Activated CD4-positive, alpha-beta T cell treated with anti-CD3 and anti-CD28 coated beads, Interleukin-2, amount 10 ng/mL, durations not matched to agents 24 days and 14 days (primary cell): ENCODE measurements around the gene SLC25A6. TPM values are rescaled to one million over a fixed set of nuclear protein-coding genes. Genes with fewer than 3 reads are reported as not detected.
"Not testable (repeated sequence)": the region's sequence is repeated elsewhere in the genome, so short reads cannot be mapped to it uniquely, and the experiment has no call there.

Experiments
- DNase-seq: peaks from one replicate; pipeline ENCODE4 v3.0.0; 2022
- H3K27ac Mint-ChIP-seq: one replicate; pipeline ENCODE4 v1.8.0; 2022; ENCODE audit warnings: mild to moderate bottlenecking, mixed read lengths
- H3K27me3 Mint-ChIP-seq: one replicate; pipeline ENCODE4 v1.8.0; 2022; ENCODE audit warnings: mixed read lengths
- H3K36me3 Mint-ChIP-seq: one replicate; pipeline ENCODE4 v1.8.0; 2022; ENCODE audit warnings: low read depth, mild to moderate bottlenecking, mixed read lengths
- H3K4me1 Mint-ChIP-seq: one replicate; pipeline ENCODE4 v1.8.0; 2021; ENCODE audit warnings: mixed read lengths
- H3K4me3 Mint-ChIP-seq: one replicate; pipeline ENCODE4 v1.8.0; 2022; ENCODE audit warnings: mild to moderate bottlenecking, moderate library complexity, mixed read lengths
- H3K9me3 Mint-ChIP-seq: one replicate; pipeline ENCODE4 v1.8.0; 2021; ENCODE audit warnings: mixed read lengths
- intact Hi-C: fragments of 100-400 bp; cut with micrococcal nuclease; formaldehyde crosslinking; loops from one replicate; pipeline ENCODE4 v1.15.1; 2023
- total RNA-seq: library from RNA; stranded (reverse); gene quantifications from 2 replicates; pipeline ENCODE4 v1.2.3, GENCODE V29; 2022

The SLC25A6 gene
- total RNA-seq, 1 donor from 2014 or later, result 302 TPM

DNA sequence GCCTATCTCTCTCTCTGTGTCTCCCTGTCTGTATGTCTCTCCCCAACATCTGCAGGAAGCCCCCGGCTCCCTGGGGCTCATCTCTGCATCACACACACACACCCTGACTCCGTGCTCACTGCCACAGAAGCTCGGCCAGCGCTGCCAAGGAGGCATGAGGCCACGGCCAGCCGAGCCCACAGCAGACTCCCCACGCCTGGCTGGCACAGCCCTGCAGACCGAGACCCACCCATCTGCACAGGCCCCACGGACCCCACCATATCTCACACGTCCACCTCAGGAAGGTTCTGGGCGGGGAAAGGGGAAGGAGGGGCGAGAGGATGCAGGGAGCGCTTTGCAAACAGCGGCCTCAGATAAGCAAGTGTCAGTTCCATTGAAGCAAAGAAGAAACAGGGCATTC lies 28.5 kb upstream of the SLC25A6 start:
- intact Hi-C loops, result no loop called here
- Mint-ChIP-seq H3K4me3 (no peak overlapping the region), H3K4me1 (no peaks in the 10 kb centered on the region), H3K27ac (peak overlapping the region; percentile 22), H3K9me3 (peaks cover 25% of the 10 kb centered on the region), H3K27me3 (no peaks in the 10 kb centered on the region), H3K36me3 (peaks cover 58% of the 10 kb centered on the region)
- no peak for DNase-seq

DNA sequence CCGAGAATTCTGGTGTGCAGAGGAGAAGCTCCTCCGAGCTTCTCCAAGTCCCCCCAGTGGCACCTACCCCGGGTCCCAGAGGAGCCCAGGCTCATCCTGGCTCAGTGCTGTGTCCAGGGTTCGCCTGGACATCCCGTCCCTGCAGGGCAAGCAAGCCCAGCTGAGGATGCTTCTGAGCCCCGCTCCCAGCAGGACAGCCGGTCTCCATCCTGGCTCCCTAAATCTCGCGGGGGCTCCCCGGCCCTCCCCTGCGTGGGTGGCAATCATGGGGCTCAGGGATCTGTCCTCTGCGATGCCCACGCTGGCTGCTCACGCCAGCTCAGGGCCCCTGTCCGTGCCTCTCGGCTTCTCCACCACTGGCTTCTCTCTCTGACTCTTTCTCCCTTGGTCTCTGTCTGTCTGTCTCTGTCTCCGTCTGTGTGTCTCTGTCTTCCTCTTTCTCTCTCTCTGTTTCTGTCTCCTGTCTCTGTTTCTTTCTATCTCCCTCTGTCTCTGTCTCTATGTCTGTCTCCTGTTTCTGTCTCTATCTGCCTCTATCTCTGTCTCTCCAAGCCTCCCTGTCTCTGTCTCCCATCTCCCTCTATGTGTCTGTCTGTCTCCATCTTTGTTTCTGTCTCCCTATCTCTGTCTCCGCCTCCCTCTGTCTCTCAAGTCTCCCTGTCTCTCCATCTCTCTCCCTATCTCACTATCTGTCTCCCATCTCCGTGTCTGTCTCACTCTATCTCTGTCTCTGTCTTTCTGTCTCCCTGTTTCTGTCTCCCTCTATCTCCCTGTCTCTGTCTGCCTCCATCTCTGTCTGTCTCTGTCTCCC lies 27.8 kb upstream of the SLC25A6 start:
- H3K27me3 Mint-ChIP-seq, result no peaks in the 10 kb centered on the region
- DNase-seq, result no peak
- intact Hi-C loops, result no loop called here
- H3K36me3 Mint-ChIP-seq, result peaks cover 54% of the 10 kb centered on the region
- H3K9me3 Mint-ChIP-seq, result peaks cover 19% of the 10 kb centered on the region
- H3K4me1 Mint-ChIP-seq, result no peaks in the 10 kb centered on the region
- no peak overlapping the region for H3K4me3 Mint-ChIP-seq
- peak overlapping the region; percentile 22 for H3K27ac Mint-ChIP-seq

DNA sequence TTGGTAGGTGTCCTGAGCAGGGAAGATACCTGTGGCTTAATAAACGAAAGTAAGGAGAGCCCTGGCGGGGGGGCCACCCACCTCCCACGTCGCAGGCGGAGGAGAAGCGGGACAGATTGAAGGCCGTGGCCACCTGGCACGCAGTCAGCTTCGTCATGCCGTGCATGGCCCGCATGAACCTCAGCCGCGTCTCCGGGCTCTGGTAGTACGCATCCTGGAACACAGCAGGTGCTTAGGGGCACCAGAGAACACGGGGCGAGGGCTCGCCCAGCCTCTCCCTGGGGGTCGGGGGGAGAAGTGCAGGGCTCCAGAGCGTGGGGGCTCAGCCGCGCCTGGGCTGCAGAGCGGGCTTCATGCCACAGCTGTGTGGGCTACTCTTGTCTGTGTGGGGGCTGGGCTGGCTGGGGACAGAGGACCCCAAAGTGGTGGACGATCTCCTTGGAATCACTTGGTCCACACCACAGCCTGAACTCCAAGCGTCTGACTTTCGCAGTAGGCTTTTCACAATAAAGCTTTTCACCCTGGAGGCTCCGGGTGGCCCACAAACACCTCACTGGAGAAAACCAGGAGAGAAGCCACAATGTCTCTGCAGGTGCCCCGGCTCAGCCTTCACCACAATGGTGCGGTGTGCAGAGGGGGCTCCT lies 27.1 kb upstream of the SLC25A6 start:
- Mint-ChIP-seq H3K4me1 (no peaks in the 10 kb centered on the region), H3K4me3 (no peak overlapping the region), H3K27ac (no peak overlapping the region), H3K27me3 (no peaks in the 10 kb centered on the region), H3K9me3 (peaks cover 12% of the 10 kb centered on the region), H3K36me3 (peaks cover 51% of the 10 kb centered on the region)
- no peak for DNase-seq
- intact Hi-C loops, result no loop called here

DNA sequence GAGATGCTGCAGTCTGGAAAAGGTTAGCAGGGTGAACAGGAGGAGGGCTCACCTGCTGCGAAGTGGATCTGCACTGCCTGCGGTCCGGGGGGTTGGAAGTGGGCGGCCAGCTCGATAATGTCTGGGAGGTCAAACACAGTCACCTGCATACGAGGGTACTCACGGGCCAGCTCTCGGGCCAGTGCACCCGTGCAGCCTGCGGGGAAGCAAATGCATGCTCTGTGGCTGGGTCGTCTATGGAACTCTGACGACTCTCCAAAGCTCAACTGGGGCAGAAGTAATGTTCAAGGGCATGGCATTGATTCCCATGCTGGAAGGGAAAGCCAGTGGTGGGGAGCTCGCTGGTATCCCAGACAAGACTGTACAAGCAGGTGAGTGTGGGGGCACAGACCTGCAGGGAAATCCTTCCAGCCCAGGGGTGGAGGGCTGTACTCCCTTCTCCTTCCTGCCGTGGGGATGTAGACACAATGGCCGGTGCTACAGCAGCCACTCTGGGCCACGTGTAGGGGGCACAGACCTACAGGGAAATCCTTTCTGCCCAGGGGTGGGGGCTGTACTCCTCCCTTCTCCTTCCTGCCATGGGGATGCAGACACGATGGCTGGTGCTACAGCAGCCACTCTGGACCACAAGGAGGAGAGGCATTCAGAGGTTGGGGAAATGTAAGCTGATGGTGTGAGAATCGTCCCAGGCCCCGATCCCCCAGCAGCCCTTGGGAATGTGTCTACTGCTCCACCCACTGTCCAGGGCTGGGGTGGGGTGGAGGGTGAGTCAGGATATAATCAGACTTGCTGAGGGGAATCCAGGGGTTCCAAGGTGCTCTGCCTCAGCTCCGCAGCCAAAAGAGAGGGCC lies 26.2 kb upstream of the SLC25A6 start:
- intact Hi-C loops, result no loop called here
- H3K9me3 Mint-ChIP-seq, result peaks cover 4% of the 10 kb centered on the region
- no peaks in the 10 kb centered on the region for H3K4me1 Mint-ChIP-seq
- DNase-seq, result no peak
- peaks cover 50% of the 10 kb centered on the region for H3K36me3 Mint-ChIP-seq
- no peak overlapping the region for H3K4me3 Mint-ChIP-seq
- no peaks in the 10 kb centered on the region for H3K27me3 Mint-ChIP-seq
- H3K27ac Mint-ChIP-seq, result no peak overlapping the region

DNA sequence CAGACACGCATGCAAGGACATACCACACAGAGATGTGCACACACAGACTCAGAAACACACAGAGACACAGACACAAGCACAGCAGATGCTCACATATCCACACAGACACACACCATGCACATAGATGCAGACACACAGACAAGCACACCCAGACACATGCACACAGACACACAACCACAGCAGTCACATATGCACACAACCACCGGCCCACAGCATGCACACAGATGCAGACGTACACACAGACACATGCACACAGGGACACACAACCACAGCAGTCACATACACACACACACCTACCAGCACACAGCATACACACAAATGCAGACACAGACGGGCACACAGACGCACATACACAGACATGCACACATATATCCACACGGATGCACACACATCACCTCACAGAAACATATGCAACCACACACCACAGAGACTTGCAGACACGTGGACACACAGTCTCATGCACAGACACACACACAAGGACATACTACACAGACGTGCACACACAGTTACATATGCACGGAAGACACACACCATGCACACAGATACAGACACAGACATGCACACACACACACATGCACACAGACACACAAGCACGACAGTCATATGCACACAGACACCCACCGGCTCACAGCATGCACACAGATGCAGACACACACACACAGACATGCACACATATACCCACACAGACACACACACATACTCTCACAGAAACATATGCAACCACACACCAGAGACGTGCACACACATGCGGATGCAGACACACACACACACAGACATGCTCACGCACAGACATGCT lies 25.2 kb upstream of the SLC25A6 start:
- intact Hi-C loops, result no loop called here
- H3K4me3 Mint-ChIP-seq, result no peak overlapping the region
- peaks cover 49% of the 10 kb centered on the region for H3K36me3 Mint-ChIP-seq
- H3K27me3 Mint-ChIP-seq, result no peaks in the 10 kb centered on the region
- no peaks in the 10 kb centered on the region for H3K4me1 Mint-ChIP-seq
- DNase-seq, result no peak
- H3K27ac Mint-ChIP-seq, result no peak overlapping the region
- peaks cover 4% of the 10 kb centered on the region for H3K9me3 Mint-ChIP-seq

DNA sequence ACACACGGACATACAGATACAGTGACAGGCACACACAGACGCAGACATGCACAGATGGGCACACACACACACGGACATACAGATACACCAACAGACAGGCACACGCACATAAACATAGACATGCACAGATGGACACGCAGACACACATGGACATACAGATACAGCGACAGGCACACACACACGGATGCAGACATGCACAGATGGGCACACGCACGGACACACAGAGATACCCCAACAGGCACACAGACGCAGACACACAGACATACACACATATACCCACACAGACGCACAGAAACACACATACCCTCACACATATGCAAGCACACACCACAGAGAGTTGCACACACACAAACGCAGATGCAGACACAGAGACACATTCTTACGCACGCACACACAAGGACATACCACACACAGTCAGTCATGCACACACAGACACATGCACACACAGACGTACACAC lies 24.4 kb upstream of the SLC25A6 start:
- no peak overlapping the region for H3K27ac Mint-ChIP-seq

DNA sequence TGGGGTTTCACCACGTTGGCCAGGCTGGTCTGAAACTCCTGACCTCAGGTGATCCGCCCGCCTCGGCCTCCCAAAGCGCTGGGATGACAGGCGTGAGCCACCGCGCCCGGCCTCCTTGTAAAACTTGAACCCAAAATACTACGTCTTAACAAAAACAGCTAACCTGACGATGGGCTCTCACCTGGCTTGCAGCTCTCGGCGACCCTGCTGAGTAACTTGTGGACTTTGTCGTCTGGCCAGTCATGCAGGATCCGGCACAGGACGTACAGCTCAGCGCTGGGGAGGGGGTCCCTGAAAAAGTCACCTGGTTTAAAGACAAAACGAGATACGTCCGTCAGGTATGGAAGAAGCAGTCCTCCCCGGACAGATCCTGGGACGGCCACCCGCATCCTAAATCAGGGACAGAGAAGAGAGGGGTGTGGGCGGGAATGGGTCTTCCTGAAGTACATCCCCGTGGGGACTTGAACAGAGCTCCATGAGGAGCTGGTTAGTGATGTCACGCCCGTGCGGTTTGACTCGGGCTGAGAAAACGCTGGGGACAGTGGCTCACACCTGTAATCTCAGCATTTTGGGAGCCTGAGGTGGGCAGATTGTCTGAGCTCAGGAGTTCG lies 20.7 kb upstream of the SLC25A6 start:
- H3K27me3 Mint-ChIP-seq, result no peaks in the 10 kb centered on the region
- no peak overlapping the region for H3K4me3 Mint-ChIP-seq
- H3K9me3 Mint-ChIP-seq, result no peaks in the 10 kb centered on the region
- DNase-seq, result no peak
- no peak overlapping the region for H3K27ac Mint-ChIP-seq
- no peaks in the 10 kb centered on the region for H3K4me1 Mint-ChIP-seq
- H3K36me3 Mint-ChIP-seq, result peaks cover 30% of the 10 kb centered on the region
- intact Hi-C loops, result no loop called here

More for the DNA sequence above, 24.4 kb upstream of the SLC25A6 start:
- Mint-ChIP-seq H3K27me3 (no peaks in the 10 kb centered on the region), H3K4me3 (no peak overlapping the region), H3K36me3 (peaks cover 45% of the 10 kb centered on the region), H3K4me1 (no peaks in the 10 kb centered on the region), H3K9me3 (no peaks in the 10 kb centered on the region)
- intact Hi-C loops, result no loop called here
- no peak for DNase-seq

DNA sequence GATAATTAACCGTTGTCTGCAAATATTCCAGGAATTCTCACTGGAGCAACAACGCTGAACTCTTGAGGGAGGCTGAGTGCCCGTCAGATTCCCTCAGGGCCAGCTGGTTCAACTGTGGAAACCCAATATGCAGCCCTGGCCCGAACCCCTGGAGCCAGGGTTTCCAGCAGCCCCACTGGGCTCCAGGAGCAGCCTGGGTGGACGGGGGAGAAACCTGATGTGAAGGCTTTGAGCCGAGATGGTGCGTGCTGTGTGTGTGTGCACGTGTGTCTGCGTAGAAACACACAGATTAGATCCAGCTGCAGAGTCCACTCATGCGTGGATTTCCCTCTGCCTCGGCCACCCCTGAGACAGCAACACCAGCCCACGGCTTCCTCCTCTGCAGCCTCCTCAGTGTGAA lies 19.4 kb upstream of the SLC25A6 start:
- DNase-seq, result no peak

DNA sequence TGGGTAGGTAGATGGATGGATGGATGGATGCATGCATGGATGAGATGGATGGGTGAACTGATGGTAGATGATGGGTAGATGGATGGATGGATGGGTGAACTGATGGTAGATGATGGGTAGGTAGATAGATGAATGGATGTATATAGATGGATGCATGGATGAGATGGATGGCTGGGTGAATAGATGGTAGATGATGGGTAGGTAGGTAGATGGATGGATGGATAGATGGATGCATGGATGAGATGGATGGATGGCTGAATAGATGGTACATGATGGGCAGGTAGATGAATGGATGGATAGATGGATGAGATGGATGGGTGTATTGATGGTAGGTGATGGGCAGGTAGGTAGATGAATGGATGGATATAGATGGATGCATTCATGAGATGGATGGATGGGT lies 15.1 kb upstream of the SLC25A6 start:
- Mint-ChIP-seq H3K4me1 (no peaks in the 10 kb centered on the region), H3K27ac (no peak overlapping the region), H3K27me3 (no peaks in the 10 kb centered on the region), H3K4me3 (no peak overlapping the region), H3K36me3 (peaks cover 9% of the 10 kb centered on the region), H3K9me3 (no peaks in the 10 kb centered on the region)
- intact Hi-C loops, result no loop called here
- DNase-seq, result no peak

More for the DNA sequence above, 19.4 kb upstream of the SLC25A6 start:
- H3K4me1 Mint-ChIP-seq, result no peaks in the 10 kb centered on the region
- no peaks in the 10 kb centered on the region for H3K9me3 Mint-ChIP-seq
- intact Hi-C loops, result no loop called here
- H3K36me3 Mint-ChIP-seq, result peaks cover 30% of the 10 kb centered on the region
- H3K27me3 Mint-ChIP-seq, result no peaks in the 10 kb centered on the region
- no peak overlapping the region for H3K4me3 Mint-ChIP-seq
- no peak overlapping the region for H3K27ac Mint-ChIP-seq

DNA sequence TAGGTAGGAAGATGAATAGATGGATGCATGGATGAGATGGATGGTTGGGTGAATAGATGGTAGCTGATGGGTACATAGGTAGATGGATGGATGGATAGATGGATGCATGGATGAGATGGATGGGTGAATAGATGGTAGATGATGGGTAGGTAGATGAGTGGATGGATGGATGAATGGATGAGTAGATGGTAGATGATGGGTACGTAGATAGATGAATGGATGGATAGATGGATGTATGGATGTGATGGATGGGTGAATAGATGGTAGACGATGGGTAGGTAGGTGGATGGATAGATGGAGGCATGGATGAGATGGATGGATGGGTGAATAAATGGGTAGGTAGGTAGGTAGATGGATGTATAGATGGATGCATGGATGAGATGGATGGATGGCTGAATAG lies 13.9 kb upstream of the SLC25A6 start:
- H3K27me3 Mint-ChIP-seq, H3K36me3 Mint-ChIP-seq, H3K4me1 Mint-ChIP-seq, H3K27ac Mint-ChIP-seq, H3K9me3 Mint-ChIP-seq, intact Hi-C loops, DNase-seq, H3K4me3 Mint-ChIP-seq: not testable (repeated sequence)

DNA sequence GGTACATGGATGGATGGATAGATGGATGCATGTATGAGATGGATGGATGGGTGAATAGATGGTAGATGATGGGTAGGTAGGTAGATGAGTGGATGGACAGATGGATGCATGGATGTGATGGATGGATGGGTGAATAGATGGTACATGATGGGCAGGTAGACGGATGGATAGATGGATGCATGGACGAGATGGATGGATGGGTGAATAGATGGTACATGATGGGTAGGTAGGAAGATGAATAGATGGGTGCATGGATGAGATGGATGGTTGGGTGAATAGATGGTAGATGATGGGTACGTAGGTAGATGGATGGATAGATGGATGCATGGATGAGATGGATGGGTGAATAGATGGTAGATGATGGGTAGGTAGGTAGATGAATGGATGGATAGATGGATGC lies 12.0 kb upstream of the SLC25A6 start:
- H3K4me3 Mint-ChIP-seq, H3K4me1 Mint-ChIP-seq, intact Hi-C loops, DNase-seq, H3K36me3 Mint-ChIP-seq, H3K27me3 Mint-ChIP-seq, H3K9me3 Mint-ChIP-seq, H3K27ac Mint-ChIP-seq: not testable (repeated sequence)

DNA sequence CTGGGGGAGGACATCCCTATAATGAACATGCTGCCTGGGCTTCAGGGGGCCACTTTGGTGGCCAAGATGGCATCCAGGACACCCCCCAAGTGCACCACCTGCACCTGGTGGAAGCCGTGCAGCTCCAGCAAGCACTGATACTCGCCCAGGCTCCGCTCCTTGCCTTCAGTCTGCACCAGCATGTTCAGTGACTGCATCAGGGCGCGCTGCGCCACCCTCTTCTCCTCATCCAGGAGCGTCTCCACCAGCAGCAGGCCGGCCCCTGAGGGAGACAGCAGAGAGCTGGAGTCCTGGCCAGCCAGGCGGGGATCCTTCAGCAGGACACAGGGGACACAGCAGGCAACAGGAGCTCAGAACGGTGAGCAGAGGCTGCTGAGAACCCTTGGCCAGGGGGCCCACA lies 11.3 kb upstream of the SLC25A6 start:
- no peaks in the 10 kb centered on the region for H3K27me3 Mint-ChIP-seq
- intact Hi-C loops, result no loop called here
- no peak for DNase-seq
- no peaks in the 10 kb centered on the region for H3K9me3 Mint-ChIP-seq
- H3K27ac Mint-ChIP-seq, result no peak overlapping the region
- no peak overlapping the region for H3K4me3 Mint-ChIP-seq
- H3K36me3 Mint-ChIP-seq, result peaks cover 10% of the 10 kb centered on the region
- no peaks in the 10 kb centered on the region for H3K4me1 Mint-ChIP-seq
